HepG2 (cell line): ENCODE results near the gene SYMPK. TPM values are rescaled to one million over a fixed set of nuclear protein-coding genes. Genes with fewer than 3 reads are reported as not detected.

Experiments used
- FOXC1 ChIP-seq: sonication (generic); formaldehyde crosslinking; IDR thresholded peaks from 2 replicates; pipeline ENCODE4 v1.8.0; 2022; ENCODE audit warnings: mild to moderate bottlenecking, missing genetic modification reagents, borderline replicate concordance
- HOXD1 ChIP-seq: sonication (generic); formaldehyde crosslinking; IDR thresholded peaks from 2 replicates; pipeline ENCODE4 v1.5.0; 2020; ENCODE audit warnings: missing genetic modification reagents
- JUNB ChIP-seq: sonication (generic); formaldehyde crosslinking; IDR thresholded peaks from 2 replicates; pipeline ENCODE4 v1.8.0; 2022; ENCODE audit warnings: missing genetic modification reagents, mild to moderate bottlenecking, borderline replicate concordance
- KDM2A ChIP-seq: sonication (generic); formaldehyde crosslinking; IDR thresholded peaks from 2 replicates; pipeline ENCODE4 v1.4.0; 2020; ENCODE audit warnings: low read depth, missing genetic modification reagents, borderline replicate concordance
- KMT2B ChIP-seq: IDR thresholded peaks from 2 replicates; pipeline ENCODE4 v1.6.1; 2016; ENCODE audit warnings: missing genetic modification reagents, missing compliant biosample characterization
- RCOR2 ChIP-seq: IDR thresholded peaks from 2 replicates; pipeline ENCODE4 v1.6.1; 2016; ENCODE audit warnings: missing biosample characterization, missing genetic modification reagents
- SMARCC2 ChIP-seq: fragments of 450-650 bp; IDR thresholded peaks from 2 replicates; pipeline ENCODE4 v1.6.1; 2017; ENCODE audit warnings: antibody characterized with exemption, mild to moderate bottlenecking
- SSRP1 ChIP-seq: IDR thresholded peaks from 2 replicates; pipeline ENCODE4 v1.6.1; 2016; ENCODE audit warnings: control low read depth
- U2AF1 ChIP-seq: fragments of 200-400 bp; formaldehyde crosslinking; optimal IDR thresholded peaks from 2 replicates; pipeline ENCODE3; 2017; ENCODE audit warnings: mild to moderate bottlenecking, low read depth, low read length
- ZNF350 ChIP-seq: sonication (generic); formaldehyde crosslinking; IDR thresholded peaks from 2 replicates; pipeline ENCODE4 v1.4.0; 2020; ENCODE audit warnings: mild to moderate bottlenecking, low read depth, missing genetic modification reagents, borderline replicate concordance
- polyA plus RNA-seq, 8 experiments: library from polyadenylated mRNA; depleted of rRNA in 3 of 8; stranded (reverse) in 7 of 8; unstranded in 1 of 8; fragments of >200 nt; fragmentation: Illumina TruSeq in 4 of 8; extraction: Trizol in 4 of 8; gene quantifications; 2 replicates each; pipeline versions ENCODE4 v1.2.1 to v1.2.3, GENCODE V29; 2011 to 2016; ENCODE audit warnings: low read depth in 4 of 8, missing spikeins in 1 of 8, mixed read lengths in 1 of 8; ENCODE audit not compliant: insufficient read depth in 1 of 8
- total RNA-seq, 5 experiments: library from RNA; depleted of rRNA; stranded (reverse); fragments of >200 nt; fragmentation: Illumina TruSeq; extraction: Trizol; gene quantifications; 2 replicates each; pipeline ENCODE4 v1.2.3, GENCODE V29; 2016; ENCODE audit warnings: low read depth in 1 of 5
- TF ChIP-seq, protein P1 (sequence below): sonication (generic); formaldehyde crosslinking; IDR thresholded peaks from 2 replicates; pipeline ENCODE4 v1.5.0; 2020; ENCODE audit warnings: mild to moderate bottlenecking, missing genetic modification reagents
- TF ChIP-seq, protein P2 (sequence below): sonication (generic); formaldehyde crosslinking; IDR thresholded peaks from 2 replicates; pipeline ENCODE4 v1.8.0; 2022; ENCODE audit warnings: mild to moderate bottlenecking, missing genetic modification reagents, moderate library complexity
- TF ChIP-seq, protein P3 (sequence below): sonication (generic); formaldehyde crosslinking; IDR thresholded peaks from 2 replicates; pipeline ENCODE4 v1.5.0; 2020; ENCODE audit warnings: missing genetic modification reagents
- TF ChIP-seq, protein P4 (sequence below): sonication (generic); formaldehyde crosslinking; IDR thresholded peaks from 2 replicates; pipeline ENCODE4 v1.5.0; 2020; ENCODE audit warnings: mild to moderate bottlenecking, missing genetic modification reagents
- TF ChIP-seq, protein P5 (sequence below): IDR thresholded peaks from 2 replicates; pipeline ENCODE4 v1.6.1; 2016; ENCODE audit warnings: low read depth
- TF ChIP-seq, protein P6 (sequence below): sonication (generic); formaldehyde crosslinking; IDR thresholded peaks from 2 replicates; pipeline ENCODE4 v1.4.0; 2020; ENCODE audit warnings: mild to moderate bottlenecking, missing genetic modification reagents

SYMPK gene
- total and polyA plus RNA-seq, 2 of the 13 experiments (the other 11 are each of a cell fraction or from before 2014, with no cell fraction given): 21.9 to 55.7 TPM

DNA sequence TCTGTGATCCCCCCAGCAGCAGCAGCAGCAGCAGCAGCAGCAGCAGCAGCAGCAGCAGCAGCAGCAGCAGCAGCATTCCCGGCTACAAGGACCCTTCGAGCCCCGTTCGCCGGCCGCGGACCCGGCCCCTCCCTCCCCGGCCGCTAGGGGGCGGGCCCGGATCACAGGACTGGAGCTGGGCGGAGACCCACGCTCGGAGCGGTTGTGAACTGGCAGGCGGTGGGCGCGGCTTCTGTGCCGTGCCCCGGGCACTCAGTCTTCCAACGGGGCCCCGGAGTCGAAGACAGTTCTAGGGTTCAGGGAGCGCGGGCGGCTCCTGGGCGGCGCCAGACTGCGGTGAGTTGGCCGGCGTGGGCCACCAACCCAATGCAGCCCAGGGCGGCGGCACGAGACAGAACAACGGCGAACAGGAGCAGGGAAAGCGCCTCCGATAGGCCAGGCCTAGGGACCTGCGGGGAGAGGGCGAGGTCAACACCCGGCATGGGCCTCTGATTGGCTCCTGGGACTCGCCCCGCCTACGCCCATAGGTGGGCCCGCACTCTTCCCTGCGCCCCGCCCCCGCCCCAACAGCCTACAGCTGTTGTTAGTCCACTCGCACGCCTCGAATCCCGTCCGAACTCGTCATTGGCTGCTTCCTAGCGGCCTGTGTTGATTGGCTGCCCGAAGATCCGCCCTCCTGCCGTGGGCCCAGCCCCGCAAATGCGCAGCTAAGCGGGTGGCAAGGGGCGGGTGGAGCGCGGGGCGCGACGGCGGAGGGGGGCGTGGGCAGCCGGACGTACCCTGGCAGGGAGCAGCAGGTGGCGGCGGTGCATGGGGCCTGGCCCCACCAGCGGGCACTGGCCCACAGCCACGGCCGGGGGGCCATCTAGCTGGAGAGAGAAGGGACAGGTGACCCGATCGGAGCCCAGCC lies 92.5 kb downstream of the SYMPK start (continued):
- TF ChIP-seq KDM2A (CRISPR knock-in tag) (peak; percentile 98), SMARCC2 (no peak), HOXD1 (CRISPR knock-in tag) (0 out of 2 replicates have a peak, but pooled peaks have one; percentile 31), ZNF350 (CRISPR knock-in tag) (peak; percentile 91; the same call in 1 of the 2 replicates), FOXC1 (CRISPR knock-in tag) (no peak), SSRP1 (CRISPR knock-in tag) (no peak), KMT2B (CRISPR knock-in tag) (peak; percentile 66), U2AF1 (no peak), RCOR2 (CRISPR knock-in tag) (0 out of 2 replicates have a peak, but pooled peaks have one; percentile 40), JUNB (no peak)
- TF ChIP-seq, protein P1, sequence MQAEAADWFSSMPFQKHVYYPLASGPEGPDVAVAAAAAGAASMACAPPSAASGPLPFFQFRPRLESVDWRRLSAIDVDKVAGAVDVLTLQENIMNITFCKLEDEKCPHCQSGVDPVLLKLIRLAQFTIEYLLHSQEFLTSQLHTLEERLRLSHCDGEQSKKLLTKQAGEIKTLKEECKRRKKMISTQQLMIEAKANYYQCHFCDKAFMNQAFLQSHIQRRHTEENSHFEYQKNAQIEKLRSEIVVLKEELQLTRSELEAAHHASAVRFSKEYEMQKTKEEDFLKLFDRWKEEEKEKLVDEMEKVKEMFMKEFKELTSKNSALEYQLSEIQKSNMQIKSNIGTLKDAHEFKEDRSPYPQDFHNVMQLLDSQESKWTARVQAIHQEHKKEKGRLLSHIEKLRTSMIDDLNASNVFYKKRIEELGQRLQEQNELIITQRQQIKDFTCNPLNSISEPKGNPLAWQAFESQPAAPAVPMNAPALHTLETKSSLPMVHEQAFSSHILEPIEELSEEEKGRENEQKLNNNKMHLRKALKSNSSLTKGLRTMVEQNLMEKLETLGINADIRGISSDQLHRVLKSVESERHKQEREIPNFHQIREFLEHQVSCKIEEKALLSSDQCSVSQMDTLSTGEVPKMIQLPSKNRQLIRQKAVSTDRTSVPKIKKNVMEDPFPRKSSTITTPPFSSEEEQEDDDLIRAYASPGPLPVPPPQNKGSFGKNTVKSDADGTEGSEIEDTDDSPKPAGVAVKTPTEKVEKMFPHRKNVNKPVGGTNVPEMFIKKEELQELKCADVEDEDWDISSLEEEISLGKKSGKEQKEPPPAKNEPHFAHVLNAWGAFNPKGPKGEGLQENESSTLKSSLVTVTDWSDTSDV (CRISPR knock-in tag): no peak
- TF ChIP-seq, protein P2, sequence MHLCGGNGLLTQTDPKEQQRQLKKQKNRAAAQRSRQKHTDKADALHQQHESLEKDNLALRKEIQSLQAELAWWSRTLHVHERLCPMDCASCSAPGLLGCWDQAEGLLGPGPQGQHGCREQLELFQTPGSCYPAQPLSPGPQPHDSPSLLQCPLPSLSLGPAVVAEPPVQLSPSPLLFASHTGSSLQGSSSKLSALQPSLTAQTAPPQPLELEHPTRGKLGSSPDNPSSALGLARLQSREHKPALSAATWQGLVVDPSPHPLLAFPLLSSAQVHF (CRISPR knock-in tag): peak; percentile 75
- TF ChIP-seq, protein P3, sequence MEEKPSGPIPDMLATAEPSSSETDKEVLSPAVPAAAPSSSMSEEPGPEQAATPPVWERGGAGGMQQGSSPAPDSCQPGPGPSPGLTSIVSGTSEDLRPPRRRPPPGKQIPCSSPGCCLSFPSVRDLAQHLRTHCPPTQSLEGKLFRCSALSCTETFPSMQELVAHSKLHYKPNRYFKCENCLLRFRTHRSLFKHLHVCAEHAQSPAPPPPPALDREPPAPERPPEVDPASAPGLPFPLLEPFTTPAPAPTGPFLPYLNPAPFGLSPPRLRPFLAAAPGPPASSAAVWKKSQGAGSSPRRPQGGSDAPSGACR (CRISPR knock-in tag): peak; percentile 48; the same call in 1 of the 2 replicates
- TF ChIP-seq, protein P4, sequence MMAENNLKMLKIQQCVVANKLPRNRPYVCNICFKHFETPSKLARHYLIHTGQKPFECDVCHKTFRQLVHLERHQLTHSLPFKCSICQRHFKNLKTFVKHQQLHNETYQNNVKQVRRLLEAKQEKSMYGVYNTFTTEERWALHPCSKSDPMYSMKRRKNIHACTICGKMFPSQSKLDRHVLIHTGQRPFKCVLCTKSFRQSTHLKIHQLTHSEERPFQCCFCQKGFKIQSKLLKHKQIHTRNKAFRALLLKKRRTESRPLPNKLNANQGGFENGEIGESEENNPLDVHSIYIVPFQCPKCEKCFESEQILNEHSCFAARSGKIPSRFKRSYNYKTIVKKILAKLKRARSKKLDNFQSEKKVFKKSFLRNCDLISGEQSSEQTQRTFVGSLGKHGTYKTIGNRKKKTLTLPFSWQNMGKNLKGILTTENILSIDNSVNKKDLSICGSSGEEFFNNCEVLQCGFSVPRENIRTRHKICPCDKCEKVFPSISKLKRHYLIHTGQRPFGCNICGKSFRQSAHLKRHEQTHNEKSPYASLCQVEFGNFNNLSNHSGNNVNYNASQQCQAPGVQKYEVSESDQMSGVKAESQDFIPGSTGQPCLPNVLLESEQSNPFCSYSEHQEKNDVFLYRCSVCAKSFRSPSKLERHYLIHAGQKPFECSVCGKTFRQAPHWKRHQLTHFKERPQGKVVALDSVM (CRISPR knock-in tag): no peak; the same call in 1 of the 2 replicates
- TF ChIP-seq, protein P5, sequence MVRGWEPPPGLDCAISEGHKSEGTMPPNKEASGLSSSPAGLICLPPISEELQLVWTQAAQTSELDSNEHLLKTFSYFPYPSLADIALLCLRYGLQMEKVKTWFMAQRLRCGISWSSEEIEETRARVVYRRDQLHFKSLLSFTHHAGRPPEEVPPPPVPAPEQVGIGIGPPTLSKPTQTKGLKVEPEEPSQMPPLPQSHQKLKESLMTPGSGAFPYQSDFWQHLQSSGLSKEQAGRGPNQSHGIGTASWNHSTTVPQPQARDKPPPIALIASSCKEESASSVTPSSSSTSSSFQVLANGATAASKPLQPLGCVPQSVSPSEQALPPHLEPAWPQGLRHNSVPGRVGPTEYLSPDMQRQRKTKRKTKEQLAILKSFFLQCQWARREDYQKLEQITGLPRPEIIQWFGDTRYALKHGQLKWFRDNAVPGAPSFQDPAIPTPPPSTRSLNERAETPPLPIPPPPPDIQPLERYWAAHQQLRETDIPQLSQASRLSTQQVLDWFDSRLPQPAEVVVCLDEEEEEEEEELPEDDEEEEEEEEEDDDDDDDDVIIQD (CRISPR knock-in tag): no peak
- TF ChIP-seq, protein P6, sequence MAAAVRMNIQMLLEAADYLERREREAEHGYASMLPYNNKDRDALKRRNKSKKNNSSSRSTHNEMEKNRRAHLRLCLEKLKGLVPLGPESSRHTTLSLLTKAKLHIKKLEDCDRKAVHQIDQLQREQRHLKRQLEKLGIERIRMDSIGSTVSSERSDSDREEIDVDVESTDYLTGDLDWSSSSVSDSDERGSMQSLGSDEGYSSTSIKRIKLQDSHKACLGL (CRISPR knock-in tag): peak; percentile 86
